Left ventricle myocardium inferior (tissue), 1 donor: ENCODE measurements around the gene MYH14. TPM values are rescaled to one million over a fixed set of nuclear protein-coding genes. Genes with fewer than 3 reads are reported as not detected.

Experiments
- DNase-seq: peaks from one replicate; pipeline ENCODE4 v3.0.0-alpha.2; 2020
- H3K27ac ChIP-seq: fragments of 200-600 bp; replicated peaks from 2 replicates; pipeline ENCODE4 v1.8.0; 2021
- H3K27me3 ChIP-seq: fragments of 200-600 bp; 2 replicates; pipeline ENCODE4 v1.8.0; 2021; ENCODE audit warnings: low read depth
- H3K36me3 ChIP-seq: fragments of 200-600 bp; 2 replicates; pipeline ENCODE4 v1.8.0; 2021
- H3K4me1 ChIP-seq: fragments of 200-600 bp; 2 replicates; pipeline ENCODE4 v1.8.0; 2021
- H3K4me3 ChIP-seq: fragments of 200-600 bp; 2 replicates; pipeline ENCODE4 v1.8.0; 2021; ENCODE audit warnings: mild to moderate bottlenecking, moderate library complexity
- H3K9me3 ChIP-seq: fragments of 200-600 bp; replicated peaks from 2 replicates; pipeline ENCODE4 v1.8.0; 2021
- intact Hi-C: fragments of 100-400 bp; cut with micrococcal nuclease; formaldehyde crosslinking; loops from one replicate; pipeline ENCODE4 v1.11.0; 2022
- total RNA-seq: library from RNA; stranded (reverse); fragmentation: NEBNext Ultra II Directional; extraction: Animal tissue kit (Norgen Biotek cat#: 25700); gene quantifications from one replicate; pipeline ENCODE4 v1.2.1, GENCODE V29; 2021
- TF ChIP-seq, protein P1 (sequence below): fragments of 200-600 bp; IDR thresholded peaks from 2 replicates; pipeline ENCODE4 v1.8.0; 2021; ENCODE audit warnings: antibody characterized with exemption, mild to moderate bottlenecking, borderline replicate concordance
- donor health status: DM: no; HTN: yes; CAD: no; lungs with severe emphysema.

Gene MYH14
- total RNA-seq, 1 donor from 2014 or later = 115 TPM

DNA sequence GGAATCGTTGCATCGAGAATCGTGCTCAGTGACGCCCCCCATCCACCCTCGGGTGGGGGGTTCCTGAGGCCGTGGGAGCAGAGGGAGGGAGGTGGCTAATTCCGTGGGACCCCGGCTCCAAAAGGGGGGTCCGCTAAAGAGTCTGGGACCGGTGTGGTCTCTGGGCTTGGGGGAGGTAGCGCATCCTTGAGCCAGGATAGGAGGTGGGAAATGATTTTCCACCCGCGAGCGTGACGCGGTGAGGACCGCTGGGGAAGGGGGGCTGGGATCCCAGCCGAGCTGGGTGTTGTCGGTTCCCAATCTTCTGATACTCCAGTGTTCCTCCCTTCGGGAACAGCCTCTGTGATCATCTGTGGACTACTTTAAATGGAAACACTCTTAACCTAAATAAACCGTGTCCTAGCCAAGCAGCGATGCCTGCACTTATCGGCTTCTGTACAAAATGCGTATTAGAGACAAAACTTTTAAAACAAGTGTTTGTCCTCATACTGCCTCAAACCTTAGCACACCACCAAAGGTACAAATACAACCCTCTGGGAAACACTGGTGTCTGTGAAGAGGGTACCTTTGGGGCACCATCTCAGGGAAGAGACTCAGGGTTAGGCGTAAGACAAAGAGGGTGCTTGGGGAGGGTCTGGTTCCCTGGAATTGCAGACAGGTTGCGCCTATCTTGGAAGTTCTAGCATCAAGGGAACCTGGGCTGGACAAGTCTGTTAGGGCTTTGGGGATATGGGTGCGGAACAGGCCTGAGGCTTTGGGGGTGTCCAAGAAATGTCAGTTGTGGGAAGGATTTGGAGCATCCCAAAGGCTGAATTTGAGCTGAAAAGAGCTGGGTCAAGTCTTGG, 109.8 kb downstream of the MYH14 start:
- Histone ChIP-seq H3K4me1 (peaks cover 9% of the 10 kb centered on the region), H3K27me3 (peaks cover 85% of the 10 kb centered on the region), H3K4me3 (peak overlapping the region; percentile 36), H3K36me3 (no peaks in the 10 kb centered on the region), H3K9me3 (no peaks in the 10 kb centered on the region), H3K27ac (no peak overlapping the region)
- TF ChIP-seq, protein P1, sequence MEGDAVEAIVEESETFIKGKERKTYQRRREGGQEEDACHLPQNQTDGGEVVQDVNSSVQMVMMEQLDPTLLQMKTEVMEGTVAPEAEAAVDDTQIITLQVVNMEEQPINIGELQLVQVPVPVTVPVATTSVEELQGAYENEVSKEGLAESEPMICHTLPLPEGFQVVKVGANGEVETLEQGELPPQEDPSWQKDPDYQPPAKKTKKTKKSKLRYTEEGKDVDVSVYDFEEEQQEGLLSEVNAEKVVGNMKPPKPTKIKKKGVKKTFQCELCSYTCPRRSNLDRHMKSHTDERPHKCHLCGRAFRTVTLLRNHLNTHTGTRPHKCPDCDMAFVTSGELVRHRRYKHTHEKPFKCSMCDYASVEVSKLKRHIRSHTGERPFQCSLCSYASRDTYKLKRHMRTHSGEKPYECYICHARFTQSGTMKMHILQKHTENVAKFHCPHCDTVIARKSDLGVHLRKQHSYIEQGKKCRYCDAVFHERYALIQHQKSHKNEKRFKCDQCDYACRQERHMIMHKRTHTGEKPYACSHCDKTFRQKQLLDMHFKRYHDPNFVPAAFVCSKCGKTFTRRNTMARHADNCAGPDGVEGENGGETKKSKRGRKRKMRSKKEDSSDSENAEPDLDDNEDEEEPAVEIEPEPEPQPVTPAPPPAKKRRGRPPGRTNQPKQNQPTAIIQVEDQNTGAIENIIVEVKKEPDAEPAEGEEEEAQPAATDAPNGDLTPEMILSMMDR = no peak
- no peak for DNase-seq
- intact Hi-C loops = no loop called here

DNA sequence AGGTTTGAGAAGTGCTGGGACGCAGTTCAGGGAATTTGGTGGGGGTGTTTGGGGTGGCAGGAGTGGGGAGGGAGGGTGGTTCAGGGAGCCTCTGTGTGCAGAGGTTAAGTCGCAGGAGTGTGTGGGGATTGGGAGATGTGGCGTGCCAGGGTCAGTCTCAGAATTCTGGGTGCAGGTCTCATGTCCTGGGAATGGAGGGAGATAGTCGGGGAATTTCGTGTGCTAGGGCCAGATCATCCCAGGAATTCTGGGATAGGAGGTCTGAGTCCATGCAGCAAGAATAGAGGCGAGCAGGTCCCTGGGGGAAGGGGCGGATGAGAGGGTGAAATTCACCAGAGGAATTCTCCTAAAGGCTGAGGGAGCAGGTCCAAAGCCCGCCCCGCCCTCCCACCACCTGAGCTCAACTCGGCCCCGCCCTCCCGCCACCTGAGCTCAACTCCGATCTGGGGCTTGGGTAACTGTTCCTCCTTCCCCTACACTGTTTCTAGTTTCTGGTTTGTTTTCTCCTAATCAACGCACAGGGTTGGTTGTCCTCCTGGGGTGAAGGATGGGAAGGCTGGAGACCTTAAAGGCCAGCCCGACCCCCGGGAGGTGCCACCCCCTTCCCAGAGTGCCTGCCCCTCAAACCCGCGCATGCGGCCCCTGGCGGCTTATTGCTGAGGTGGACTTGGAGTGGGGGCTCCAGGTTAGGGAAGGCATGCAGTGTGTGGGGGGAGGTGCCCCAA, 110.6 kb downstream of the MYH14 start:
- H3K4me1 ChIP-seq = peaks cover 9% of the 10 kb centered on the region
- peaks cover 91% of the 10 kb centered on the region for H3K27me3 ChIP-seq
- intact Hi-C loops = no loop called here
- no peaks in the 10 kb centered on the region for H3K36me3 ChIP-seq
- no peak overlapping the region for H3K4me3 ChIP-seq
- DNase-seq = no peak
- TF ChIP-seq, protein P1 = no peak
- no peak overlapping the region for H3K27ac ChIP-seq
- no peaks in the 10 kb centered on the region for H3K9me3 ChIP-seq

DNA sequence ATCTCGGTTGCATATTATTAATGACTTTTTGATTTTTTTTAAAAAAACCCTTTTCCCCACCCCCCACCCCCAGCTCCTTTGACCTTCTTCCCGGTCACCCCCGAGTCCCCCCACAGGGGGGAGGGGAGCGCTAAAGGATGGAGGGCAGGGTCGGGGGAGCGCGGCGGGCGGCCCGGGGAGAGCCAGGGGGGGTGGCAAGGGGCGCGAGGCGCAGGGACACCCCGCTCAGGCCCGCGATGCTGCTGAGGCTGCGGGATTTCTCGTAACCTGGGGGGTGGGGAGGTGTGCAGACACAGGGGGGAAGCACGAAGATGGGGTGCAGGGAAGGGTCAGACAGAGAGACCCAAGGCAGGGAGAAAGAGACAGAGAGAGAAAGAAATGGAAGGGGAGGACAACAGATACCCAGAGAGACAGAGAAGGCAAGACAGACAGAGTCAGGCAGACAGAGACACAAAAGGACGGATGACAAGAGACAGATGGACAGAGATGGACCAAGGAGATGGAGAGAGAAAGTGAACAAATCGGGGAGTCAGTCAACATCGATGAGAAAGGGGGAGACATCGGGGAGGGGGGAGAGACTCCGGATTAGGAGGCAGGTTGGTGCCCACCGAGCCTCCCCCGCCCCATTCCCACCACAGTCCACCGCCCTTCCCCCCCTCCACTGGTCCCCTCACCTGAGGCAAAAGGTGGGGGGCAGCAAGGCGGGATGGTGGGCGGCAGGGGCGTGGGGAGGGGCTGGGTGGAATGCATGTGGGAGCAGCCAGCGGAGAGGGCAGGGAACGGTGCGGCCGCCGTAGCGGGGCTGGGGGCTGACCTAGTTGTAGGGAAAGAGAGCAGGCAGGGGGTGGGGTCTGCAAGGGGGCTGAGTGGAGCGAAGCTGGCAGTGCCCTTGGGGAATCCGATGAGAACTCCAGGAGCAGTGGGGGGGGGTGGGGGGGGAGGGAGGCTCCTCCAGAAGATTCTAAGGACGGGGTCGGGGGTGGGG, 111.6 kb downstream of the MYH14 start:
- no peaks in the 10 kb centered on the region for H3K36me3 ChIP-seq
- TF ChIP-seq, protein P1 = no peak
- H3K27ac ChIP-seq = no peak overlapping the region
- peak overlapping the region; percentile 36 for H3K4me3 ChIP-seq
- no peaks in the 10 kb centered on the region for H3K9me3 ChIP-seq
- peaks cover 9% of the 10 kb centered on the region for H3K4me1 ChIP-seq
- no peak for DNase-seq
- peaks cover 95% of the 10 kb centered on the region for H3K27me3 ChIP-seq
- intact Hi-C loops = no loop called here

DNA sequence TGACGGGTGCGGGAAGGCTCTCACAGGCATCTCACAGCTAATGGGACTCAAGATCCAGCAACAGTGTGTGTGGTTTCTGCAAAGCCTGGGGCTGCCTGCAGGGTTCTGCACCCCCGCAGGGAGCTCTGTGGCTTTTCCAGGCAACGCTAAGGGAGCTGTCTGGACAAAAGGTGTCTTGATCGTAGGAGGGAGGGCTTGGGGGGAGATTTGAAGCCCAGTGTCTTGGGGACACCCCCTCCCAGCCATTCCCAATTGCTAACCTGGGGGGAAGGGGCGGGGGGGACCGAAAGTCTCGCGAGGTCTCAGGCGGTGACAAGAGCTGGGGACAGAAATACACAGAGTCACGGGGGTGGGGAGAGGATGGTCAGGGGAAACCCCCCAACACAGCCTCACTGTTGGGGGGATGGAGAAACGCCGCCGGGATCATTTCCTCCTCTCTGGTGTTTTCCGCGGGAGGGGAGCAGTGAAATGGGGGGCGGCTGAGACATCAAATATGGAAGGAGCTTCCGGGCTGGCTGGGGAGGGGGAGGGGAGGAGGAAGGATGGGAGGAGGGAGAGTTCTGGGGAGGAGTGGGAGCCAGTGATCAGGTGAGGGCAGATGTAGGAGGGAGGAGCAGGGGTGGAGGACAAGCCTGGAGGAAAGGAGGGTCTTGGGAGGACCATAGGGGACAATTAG, 112.5 kb downstream of the MYH14 start:
- TF ChIP-seq, protein P1 = no peak
- Histone ChIP-seq H3K27me3 (peaks cover 86% of the 10 kb centered on the region), H3K36me3 (no peaks in the 10 kb centered on the region), H3K4me1 (peaks cover 9% of the 10 kb centered on the region), H3K4me3 (peak overlapping the region; percentile 36), H3K27ac (no peak overlapping the region), H3K9me3 (no peaks in the 10 kb centered on the region)
- DNase-seq = no peak
- intact Hi-C loops = no loop called here

DNA sequence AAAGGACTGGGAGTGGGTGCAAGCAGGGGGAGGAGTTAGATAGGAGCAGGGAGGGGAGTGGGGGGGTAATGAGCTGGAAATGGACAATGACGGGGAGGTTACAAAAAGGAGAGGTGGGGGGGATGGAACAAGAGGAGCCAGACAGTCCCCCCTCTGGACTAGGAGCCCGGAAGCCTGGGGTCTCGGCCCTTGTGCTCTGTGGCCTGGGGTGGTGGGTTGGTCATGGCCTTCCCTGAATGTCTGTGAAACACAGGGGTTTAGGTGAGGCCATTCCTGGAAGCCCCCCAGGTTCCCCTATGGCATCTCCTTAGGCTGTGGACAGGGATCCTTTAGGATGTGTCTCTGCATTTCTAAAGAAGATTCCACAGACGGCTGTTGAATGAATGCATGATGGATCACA, 113.7 kb downstream of the MYH14 start:
- H3K36me3 ChIP-seq = no peaks in the 10 kb centered on the region
- no peak for DNase-seq
- no peak overlapping the region for H3K27ac ChIP-seq
- no peak overlapping the region for H3K4me3 ChIP-seq
- H3K27me3 ChIP-seq = peaks cover 74% of the 10 kb centered on the region
- intact Hi-C loops = no loop called here
- TF ChIP-seq, protein P1 = no peak
- no peaks in the 10 kb centered on the region for H3K9me3 ChIP-seq
- H3K4me1 ChIP-seq = peaks cover 6% of the 10 kb centered on the region
